Immature natural killer cell (primary cell): ENCODE measurements around the gene COTL1. TPM values are rescaled to one million over a fixed set of nuclear protein-coding genes. Genes with fewer than 3 reads are reported as not detected.

ENCODE experiments used
- DNase-seq, 3 donors: peaks; one replicate each; pipeline ENCODE4 v3.0.0; 2022; ENCODE audit warnings: mixed read lengths in 1 of 3
- H3K27ac Mint-ChIP-seq, 6 donors: one replicate each; pipeline ENCODE4 v1.8.0; 2020; ENCODE audit warnings: mixed read lengths in 6 of 6, mild to moderate bottlenecking in 5 of 6, inconsistent platforms in 4 of 6, moderate library complexity in 3 of 6
- H3K27me3 Mint-ChIP-seq, 3 donors: one replicate each; pipeline ENCODE4 v1.8.0; 2020 to 2021; ENCODE audit warnings: low read depth in 3 of 3, mild to moderate bottlenecking in 3 of 3, mixed read lengths in 3 of 3, moderate library complexity in 3 of 3, inconsistent platforms in 1 of 3
- H3K36me3 Mint-ChIP-seq, 3 donors: one replicate each; pipeline ENCODE4 v1.8.0; 2020; ENCODE audit warnings: mixed read lengths in 3 of 3, inconsistent platforms in 2 of 3, mild to moderate bottlenecking in 2 of 3
- H3K4me1 Mint-ChIP-seq, 2 donors: one replicate each; pipeline ENCODE4 v1.8.0; 2020; ENCODE audit warnings: inconsistent platforms in 2 of 2, mild to moderate bottlenecking in 2 of 2, mixed read lengths in 2 of 2, moderate library complexity in 1 of 2
- H3K4me3 Mint-ChIP-seq, 5 donors: one replicate each; pipeline ENCODE4 v1.8.0; 2020; ENCODE audit warnings: mild to moderate bottlenecking in 5 of 5, mixed read lengths in 5 of 5, inconsistent platforms in 3 of 5, moderate library complexity in 3 of 5
- H3K9me3 Mint-ChIP-seq, 6 donors: one replicate each; pipeline ENCODE4 v1.8.0; 2020; ENCODE audit warnings: mild to moderate bottlenecking in 6 of 6, mixed read lengths in 6 of 6, inconsistent platforms in 4 of 6, moderate library complexity in 3 of 6
- polyA plus RNA-seq, 3 donors: library from polyadenylated mRNA; unstranded; fragments of 300-500 nt; fragmentation: Illumina TruSeq; gene quantifications; one replicate each; pipeline ENCODE4 v1.2.3, GENCODE V29; 2021

COTL1 gene
- polyA plus RNA-seq, 3 donors from 2014 or later, result 193 to 268 (median 235) TPM

DNA sequence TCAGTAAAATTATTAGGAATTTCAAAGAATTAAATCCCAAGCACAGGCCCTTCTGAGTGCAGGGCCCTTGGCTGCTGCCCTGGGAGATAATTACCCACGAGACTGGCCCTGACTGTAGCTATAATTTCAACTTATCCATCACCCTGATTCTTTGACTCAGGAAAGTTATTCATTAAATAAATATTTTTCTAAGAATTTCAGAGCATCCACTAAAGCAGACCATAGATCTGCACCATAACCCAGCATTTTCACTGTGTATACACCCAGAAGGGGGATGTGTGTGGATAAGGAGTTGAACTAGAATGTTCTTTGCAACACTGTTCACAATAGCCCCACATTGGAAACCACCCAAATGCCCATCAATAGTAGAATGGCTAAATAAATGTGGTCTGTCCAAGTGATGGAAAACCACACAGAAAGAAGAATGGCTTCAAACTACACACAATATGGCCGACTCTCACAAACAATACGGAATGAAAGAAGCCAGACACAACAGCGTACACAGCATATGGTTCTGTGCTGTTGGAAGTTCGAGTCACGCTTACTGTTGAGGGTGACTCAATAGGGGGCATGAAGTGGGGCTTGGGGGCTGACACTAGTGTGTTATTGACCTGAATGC is 79.5 kb downstream of the COTL1 start:
- Mint-ChIP-seq H3K4me3 (no peak overlapping the region), H3K36me3 (no peaks in the 10 kb centered on the region), H3K27ac (peak overlapping the region in 1 of 6 donors; percentile 40), H3K9me3 (no peaks in the 10 kb centered on the region), H3K4me1 (no peaks in the 10 kb centered on the region), H3K27me3 (peaks cover 3 to 6% (median 3%) of the 10 kb centered on the region in 3 donors)
- no peak for DNase-seq

GRCh38 chr16:84537491-84538151 is 80.3 kb downstream of the COTL1 start:
- no peak overlapping the region for H3K27ac Mint-ChIP-seq
- no peaks in the 10 kb centered on the region for H3K4me1 Mint-ChIP-seq
- H3K4me3 Mint-ChIP-seq, result no peak overlapping the region
- H3K9me3 Mint-ChIP-seq, result no peaks in the 10 kb centered on the region
- peaks cover 1 to 8% (median 6%) of the 10 kb centered on the region in 3 donors for H3K27me3 Mint-ChIP-seq
- DNase-seq, result no peak
- H3K36me3 Mint-ChIP-seq, result no peaks in the 10 kb centered on the region

DNA sequence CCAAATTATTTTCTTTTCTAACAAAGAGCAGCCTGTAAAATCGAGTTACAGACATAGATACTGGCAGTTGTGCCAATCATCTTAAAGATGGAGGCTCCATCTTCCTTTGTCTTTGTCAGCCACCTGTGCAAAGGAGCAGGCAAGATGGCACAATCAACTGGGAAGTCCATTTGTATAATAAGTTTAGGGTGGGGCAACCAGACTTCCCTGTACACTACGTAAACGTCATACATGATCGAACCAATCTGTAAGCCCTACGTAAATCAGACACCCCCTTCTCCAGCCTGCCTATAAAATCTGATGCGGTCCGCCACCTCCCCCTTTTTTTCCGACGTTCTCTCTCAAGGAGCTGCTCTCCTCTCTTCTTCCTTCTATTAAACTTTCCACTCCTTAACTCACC is 82.0 kb downstream of the COTL1 start:
- Mint-ChIP-seq H3K9me3 (no peaks in the 10 kb centered on the region), H3K36me3 (no peaks in the 10 kb centered on the region), H3K27me3 (peaks cover 6 to 11% (median 6%) of the 10 kb centered on the region in 3 donors), H3K4me1 (no peaks in the 10 kb centered on the region), H3K27ac (no peak overlapping the region), H3K4me3 (no peak overlapping the region)
- no peak for DNase-seq

DNA sequence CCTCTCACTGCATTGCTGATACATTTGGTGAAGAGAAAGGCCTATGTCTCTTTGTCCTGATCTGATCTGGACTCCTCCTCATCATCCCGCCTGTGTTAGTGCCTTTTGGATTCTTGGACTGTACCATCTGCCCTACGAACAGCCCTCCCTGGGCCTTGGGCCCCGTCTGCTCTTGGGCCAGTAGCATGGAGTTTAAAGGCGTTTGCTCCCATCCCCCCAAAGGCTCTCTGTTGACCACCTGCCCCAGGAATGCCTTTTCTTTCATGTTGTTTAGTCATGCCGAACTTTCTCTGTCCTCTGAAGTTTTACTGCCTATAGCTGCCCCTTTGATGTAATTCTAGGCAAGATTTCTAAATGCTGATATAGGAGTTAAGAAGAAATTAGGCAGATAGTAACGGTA is 82.5 kb downstream of the COTL1 start:
- Mint-ChIP-seq H3K9me3 (peaks cover 0 to 2% (median 0%) of the 10 kb centered on the region in 6 donors), H3K4me1 (no peaks in the 10 kb centered on the region), H3K27ac (no peak overlapping the region), H3K36me3 (no peaks in the 10 kb centered on the region), H3K4me3 (no peak overlapping the region), H3K27me3 (peaks cover 6 to 11% (median 6%) of the 10 kb centered on the region in 3 donors)
- no peak for DNase-seq

- Mint-ChIP-seq H3K4me1 (no peaks in the 10 kb centered on the region), H3K27me3 (peaks cover 6 to 11% (median 9%) of the 10 kb centered on the region in 3 donors), H3K27ac (no peak overlapping the region), H3K4me3 (no peak overlapping the region), H3K9me3 (peaks cover 0 to 5% (median 0%) of the 10 kb centered on the region in 6 donors), H3K36me3 (peaks cover 0 to 6% (median 0%) of the 10 kb centered on the region in 3 donors)
- DNase-seq, result no peak
Measured at GRCh38 chr16:84534815-84535214, 83.1 kb downstream of the COTL1 start.

DNA sequence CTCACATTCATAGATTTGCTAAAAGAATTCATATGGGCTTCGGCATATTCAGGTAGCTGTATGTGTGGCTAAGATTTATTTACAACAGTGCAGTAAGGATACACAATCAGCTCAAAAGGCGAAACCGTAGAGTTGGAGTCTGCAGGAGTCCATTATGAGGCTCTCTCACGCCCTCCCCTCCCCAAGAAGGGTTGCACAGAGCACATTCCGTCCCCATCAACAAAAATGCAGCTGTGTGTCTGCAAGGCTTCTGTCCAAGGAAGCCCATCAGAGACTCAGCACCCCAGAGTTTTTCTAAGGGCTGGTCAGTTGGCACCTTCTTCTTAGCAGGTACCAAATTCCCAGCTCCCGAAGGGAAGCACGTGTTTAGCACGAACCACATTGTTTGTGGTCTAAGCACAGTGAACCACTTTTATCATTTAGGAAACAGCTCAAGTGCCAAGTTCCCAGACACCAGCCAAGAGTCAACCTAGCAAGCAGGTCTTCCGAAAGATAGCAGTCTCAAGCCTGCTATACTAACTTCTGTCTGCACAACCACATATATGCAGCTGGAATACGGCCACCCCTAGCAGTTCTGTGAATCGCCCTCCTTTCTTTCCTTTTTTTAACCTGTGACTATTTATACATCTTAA is 84.9 kb downstream of the COTL1 start:
- H3K4me1 Mint-ChIP-seq, result no peaks in the 10 kb centered on the region
- peaks cover 0 to 12% (median 0%) of the 10 kb centered on the region in 3 donors for H3K36me3 Mint-ChIP-seq
- H3K9me3 Mint-ChIP-seq, result peaks cover 0 to 7% (median 4%) of the 10 kb centered on the region in 6 donors
- DNase-seq, result no peak
- H3K27me3 Mint-ChIP-seq, result peaks cover 6 to 12% (median 11%) of the 10 kb centered on the region in 3 donors
- H3K4me3 Mint-ChIP-seq, result no peak overlapping the region
- H3K27ac Mint-ChIP-seq, result no peak overlapping the region

GRCh38 chr16:84532291-84532724 is 85.6 kb downstream of the COTL1 start:
- H3K27ac Mint-ChIP-seq, result no peak overlapping the region
- peaks cover 0 to 12% (median 0%) of the 10 kb centered on the region in 3 donors for H3K36me3 Mint-ChIP-seq
- peaks cover 6 to 12% (median 11%) of the 10 kb centered on the region in 3 donors for H3K27me3 Mint-ChIP-seq
- H3K9me3 Mint-ChIP-seq, result peaks cover 0 to 7% (median 4%) of the 10 kb centered on the region in 6 donors
- DNase-seq, result no peak
- H3K4me1 Mint-ChIP-seq, result no peaks in the 10 kb centered on the region
- no peak overlapping the region for H3K4me3 Mint-ChIP-seq

DNA sequence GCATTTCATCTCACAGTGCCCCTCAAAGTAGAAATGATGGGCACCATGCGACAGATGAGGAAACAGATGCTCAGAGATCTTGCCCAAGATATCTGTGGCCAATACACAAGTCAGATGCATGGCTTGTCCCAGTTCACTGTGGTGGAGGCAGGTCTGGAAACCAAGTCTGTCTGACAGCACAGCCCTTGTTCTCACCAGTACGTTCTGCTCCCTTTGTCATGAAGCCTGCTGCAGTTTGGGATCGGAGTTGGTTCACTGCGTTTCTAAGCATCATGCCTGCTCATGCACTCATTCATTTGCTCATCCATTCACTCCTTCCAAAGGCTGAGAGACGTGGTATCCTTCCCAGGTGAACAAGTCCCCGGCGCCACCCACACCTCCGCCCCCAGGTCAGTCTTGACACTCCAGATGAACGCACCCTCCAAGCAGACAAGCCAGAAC is 86.2 kb downstream of the COTL1 start:
- H3K4me3 Mint-ChIP-seq, result no peak overlapping the region
- H3K4me1 Mint-ChIP-seq, result no peaks in the 10 kb centered on the region
- peaks cover 6 to 13% (median 11%) of the 10 kb centered on the region in 3 donors for H3K27me3 Mint-ChIP-seq
- peaks cover 0 to 7% (median 4%) of the 10 kb centered on the region in 6 donors for H3K9me3 Mint-ChIP-seq
- no peak for DNase-seq
- no peak overlapping the region for H3K27ac Mint-ChIP-seq
- peaks cover 0 to 12% (median 0%) of the 10 kb centered on the region in 3 donors for H3K36me3 Mint-ChIP-seq

DNA sequence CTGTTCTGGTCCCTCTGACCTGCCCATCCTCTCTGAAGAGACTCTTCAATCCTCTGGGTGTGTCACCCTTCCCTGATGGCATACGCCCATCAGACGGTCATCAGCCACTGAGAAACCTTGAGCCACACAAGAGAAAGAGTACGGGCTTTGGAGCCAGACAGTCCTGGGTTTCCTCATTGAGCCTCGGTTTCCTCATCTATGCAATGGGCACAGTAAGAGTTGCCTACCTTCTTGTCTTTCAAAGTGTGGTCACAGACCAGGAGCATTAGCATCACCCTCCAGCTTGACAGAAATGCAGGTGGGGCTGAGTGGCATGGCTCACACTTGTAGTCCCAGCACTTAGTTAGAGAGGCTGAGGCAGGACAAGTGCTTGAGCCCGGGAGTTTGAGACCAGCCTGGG is 87.3 kb downstream of the COTL1 start:
- Mint-ChIP-seq H3K4me1 (no peaks in the 10 kb centered on the region), H3K9me3 (peaks cover 0 to 7% (median 4%) of the 10 kb centered on the region in 6 donors), H3K27me3 (peaks cover 6 to 13% (median 9%) of the 10 kb centered on the region in 3 donors), H3K27ac (no peak overlapping the region), H3K4me3 (no peak overlapping the region), H3K36me3 (peaks cover 0 to 12% (median 0%) of the 10 kb centered on the region in 3 donors)
- no peak for DNase-seq

DNA sequence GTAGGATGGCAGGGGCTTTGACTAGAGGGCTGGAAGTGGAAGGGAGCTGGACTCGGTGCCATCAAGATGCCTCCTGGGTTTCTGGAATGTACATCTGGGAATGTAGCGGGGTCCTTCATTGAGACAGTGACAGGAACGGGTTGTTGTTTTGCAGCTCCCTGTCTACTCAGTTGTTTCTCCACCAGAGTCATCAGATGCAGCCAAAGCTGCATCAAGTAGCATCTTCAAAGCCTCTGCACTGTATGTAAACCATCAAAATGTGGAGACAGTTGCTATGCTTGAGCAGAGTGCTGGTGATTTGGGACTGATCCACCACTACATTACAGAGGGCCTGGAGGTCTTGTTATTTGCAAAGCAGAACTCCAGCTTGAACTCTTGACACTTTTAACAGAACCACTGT is 88.3 kb downstream of the COTL1 start:
- DNase-seq, result no peak
- H3K27me3 Mint-ChIP-seq, result peaks cover 4 to 12% (median 9%) of the 10 kb centered on the region in 3 donors
- no peak overlapping the region for H3K27ac Mint-ChIP-seq
- peaks cover 0 to 7% (median 4%) of the 10 kb centered on the region in 6 donors for H3K9me3 Mint-ChIP-seq
- H3K4me3 Mint-ChIP-seq, result no peak overlapping the region
- peaks cover 0 to 12% (median 0%) of the 10 kb centered on the region in 3 donors for H3K36me3 Mint-ChIP-seq
- H3K4me1 Mint-ChIP-seq, result no peaks in the 10 kb centered on the region

DNA sequence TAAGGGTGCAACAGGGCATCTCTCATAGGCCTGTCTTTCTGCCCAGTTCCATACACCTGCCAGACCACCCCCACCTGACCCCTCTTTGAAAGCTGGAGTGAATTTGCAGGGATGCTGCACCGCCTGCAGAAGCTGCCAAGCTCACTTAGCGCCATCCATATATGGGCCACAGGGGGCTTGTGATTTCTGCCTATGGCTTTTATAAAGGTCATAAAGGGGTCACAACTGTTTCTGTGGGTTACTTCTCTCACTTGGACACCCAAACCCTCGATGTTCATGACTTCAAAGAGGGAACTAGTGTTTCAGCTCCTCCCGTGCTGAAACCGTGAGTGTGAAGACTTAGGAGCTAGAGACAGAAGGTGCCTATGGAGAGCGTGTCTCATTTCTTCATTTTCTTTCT is 89.6 kb downstream of the COTL1 start:
- Mint-ChIP-seq H3K4me3 (no peak overlapping the region), H3K27ac (no peak overlapping the region), H3K9me3 (peaks cover 0 to 7% (median 4%) of the 10 kb centered on the region in 6 donors), H3K4me1 (no peaks in the 10 kb centered on the region), H3K36me3 (peaks cover 0 to 12% (median 0%) of the 10 kb centered on the region in 3 donors), H3K27me3 (peaks cover 3 to 12% (median 5%) of the 10 kb centered on the region in 3 donors)
- no peak for DNase-seq

- DNase-seq, result no peak
- Mint-ChIP-seq H3K9me3 (peaks cover 0 to 7% (median 4%) of the 10 kb centered on the region in 6 donors), H3K4me1 (no peaks in the 10 kb centered on the region), H3K4me3 (no peak overlapping the region), H3K27ac (peak overlapping the region in 2 of 6 donors; percentile 44 to 69), H3K27me3 (peaks cover 0 to 12% (median 4%) of the 10 kb centered on the region in 3 donors), H3K36me3 (peaks cover 0 to 12% (median 0%) of the 10 kb centered on the region in 3 donors)
Measured at GRCh38 chr16:84527532-84528269, 90.2 kb downstream of the COTL1 start.

DNA sequence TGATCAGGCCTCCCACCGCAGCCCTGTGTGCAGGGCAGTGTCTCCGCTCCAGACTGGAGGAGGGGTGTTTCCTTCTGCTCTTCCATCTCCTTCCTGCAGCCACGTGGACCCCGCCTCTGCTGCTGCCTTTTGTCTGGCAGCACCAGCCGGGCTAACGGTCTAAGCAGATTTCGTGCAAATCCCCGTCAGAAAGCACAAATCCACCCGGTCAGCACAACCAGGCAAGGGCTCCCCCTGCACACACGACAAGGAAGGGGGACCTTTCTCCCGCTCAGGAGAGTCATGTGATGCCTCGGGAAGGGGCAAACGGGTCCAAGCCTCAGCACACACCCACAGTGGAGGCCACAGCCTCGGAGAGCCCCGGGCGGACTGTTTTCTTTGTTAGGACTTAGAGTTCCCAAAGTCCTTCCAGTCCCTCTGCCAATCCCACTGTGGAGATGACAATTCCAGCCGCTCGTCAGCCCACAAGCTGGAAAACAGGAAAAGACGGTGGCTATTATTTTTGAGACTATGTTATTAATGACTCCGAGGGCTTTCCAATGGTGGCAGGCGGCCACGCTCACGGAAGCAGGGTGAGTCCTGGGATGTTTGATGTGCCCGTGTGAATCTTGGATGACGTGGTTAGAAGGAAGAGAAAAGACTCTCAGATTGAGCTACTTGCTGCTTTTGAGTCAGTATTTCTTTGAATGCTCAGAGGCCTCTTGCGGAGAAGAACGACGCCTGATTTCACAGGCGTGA is 90.9 kb downstream of the COTL1 start:
- H3K4me1 Mint-ChIP-seq, result no peaks in the 10 kb centered on the region
- peaks cover 0 to 7% (median 4%) of the 10 kb centered on the region in 6 donors for H3K9me3 Mint-ChIP-seq
- H3K4me3 Mint-ChIP-seq, result no peak overlapping the region
- peak overlapping the region in 1 of 6 donors; percentile 44 for H3K27ac Mint-ChIP-seq
- peaks cover 0 to 12% (median 0%) of the 10 kb centered on the region in 3 donors for H3K27me3 Mint-ChIP-seq
- DNase-seq, result no peak
- H3K36me3 Mint-ChIP-seq, result peaks cover 0 to 12% (median 0%) of the 10 kb centered on the region in 3 donors
